Esophagus mucosa (tissue), 1 donor: ENCODE results near the gene FAM20C. TPM values are rescaled to one million over a fixed set of nuclear protein-coding genes. Genes with fewer than 3 reads are reported as not detected.

ENCODE experiments used
- ATAC-seq: fragments of 200-7000 bp; cut with Tn5 transposase; one replicate; pipeline ENCODE4 v1.9.1; 2020
- total RNA-seq: library from RNA; stranded (reverse); gene quantifications from one replicate; pipeline ENCODE4 v1.2.4, GENCODE V29; 2023
- donor health status: DM: yes; HTN: yes; CAD: no.

FAM20C gene
- total RNA-seq, 1 donor from 2014 or later = 12.6 TPM

DNA sequence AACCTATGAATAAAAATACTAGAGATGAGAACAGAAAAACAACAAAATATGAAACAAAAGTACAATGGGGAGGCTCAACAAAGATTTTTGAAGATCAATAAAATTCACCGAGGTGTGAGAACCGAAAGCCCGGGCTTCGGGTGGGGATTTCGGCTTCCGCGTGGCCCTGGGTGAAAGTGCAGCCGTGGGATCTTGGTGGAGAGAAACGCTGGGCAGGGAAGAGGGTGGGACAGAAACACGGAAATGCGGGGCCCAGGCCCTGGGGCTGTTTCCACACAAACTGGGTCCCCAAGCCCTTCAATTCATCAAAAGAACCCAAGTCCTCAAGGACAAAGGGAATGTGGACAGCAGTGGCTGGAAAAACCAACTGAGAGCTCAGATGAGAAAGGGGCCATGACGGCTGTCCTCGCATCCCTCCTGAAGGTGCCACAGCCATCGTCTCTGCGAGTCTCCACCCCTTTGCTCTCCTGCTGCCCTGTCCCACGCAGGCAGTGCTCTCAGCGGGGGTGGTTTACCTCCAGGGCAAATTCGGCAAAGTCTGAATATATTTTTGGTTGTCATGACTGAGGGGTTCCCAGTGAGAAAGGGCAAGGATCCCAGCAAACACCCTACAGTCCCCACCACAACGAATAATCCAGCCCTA is 117.3 kb downstream of the FAM20C start:
- ATAC-seq = no peak

Other genes with a start within 250 kb of the FAM20C start
- not detected for gene FOXL3, start 97.6 kb downstream of the FAM20C start, total RNA-seq